AG08395 (cell line): ENCODE measurements around the gene ZBTB45.
A peak's percentile ranks its signal among the peaks of the same experiment; 100 is the strongest.
"Not testable (repeated sequence)": the region's sequence is repeated elsewhere in the genome, so short reads cannot be mapped to it uniquely, and the experiment has no call there.

Experiments
- DNase-seq: peaks from one replicate; pipeline ENCODE4 v3.0.0; 2012; ENCODE audit warnings: mixed read lengths, low spot score

The ZBTB45 gene

DNA sequence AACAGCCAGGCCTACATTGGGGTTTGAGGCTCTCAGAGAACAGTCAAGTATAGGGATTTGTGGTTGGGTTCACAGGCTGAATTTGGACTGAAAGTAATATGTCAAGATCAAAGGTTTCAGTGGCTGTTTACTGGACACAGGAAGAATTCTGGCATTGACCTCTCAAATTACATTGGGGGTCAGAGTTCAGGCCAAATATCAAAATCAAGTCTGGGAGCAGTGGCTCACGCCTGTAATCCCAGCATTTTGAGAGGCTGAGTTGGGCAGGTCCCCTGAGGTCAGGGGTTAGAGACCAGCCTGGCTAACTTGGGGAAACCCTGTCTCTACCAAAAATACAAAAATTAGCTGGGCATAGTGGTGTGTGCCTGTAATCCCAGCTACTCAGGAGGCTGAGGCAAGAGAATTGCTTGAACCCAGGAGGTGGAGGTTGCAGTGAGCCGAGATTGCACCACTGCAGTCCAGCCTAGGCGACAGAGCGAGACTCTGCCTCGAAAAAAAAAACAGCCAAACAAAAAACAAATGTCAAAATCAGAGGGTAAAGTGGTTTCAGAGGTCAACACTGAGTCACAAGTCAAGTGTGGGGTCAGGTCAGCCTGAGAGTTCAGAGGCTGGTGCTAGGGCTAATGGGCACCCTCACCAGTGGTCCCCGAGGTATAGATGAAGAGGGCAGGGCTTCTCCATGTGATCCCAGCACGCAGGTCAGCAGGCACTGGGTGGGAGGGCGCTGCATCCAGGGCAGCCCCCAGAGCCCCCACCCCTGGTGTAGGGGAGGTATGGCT is 9.3 kb downstream of the ZBTB45 start:
- no peak for DNase-seq

DNA sequence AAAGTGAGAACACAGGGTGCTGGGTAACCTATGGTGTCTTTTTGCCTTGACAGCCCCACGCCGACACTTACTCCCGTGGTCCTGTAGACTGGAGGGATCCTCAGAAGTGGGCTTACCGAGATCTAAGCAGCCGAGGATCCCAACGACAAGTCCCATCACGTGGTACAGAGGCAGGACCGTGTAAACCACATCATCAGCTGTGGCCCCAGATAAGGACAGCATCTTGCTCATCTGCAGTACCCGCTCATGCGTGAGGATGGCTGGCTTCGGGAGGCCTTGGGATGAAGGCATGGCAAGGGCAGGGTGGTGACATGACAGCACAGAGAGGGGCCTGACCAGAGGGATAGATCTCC is 9.9 kb downstream of the ZBTB45 start:
- DNase-seq: no peak

DNA sequence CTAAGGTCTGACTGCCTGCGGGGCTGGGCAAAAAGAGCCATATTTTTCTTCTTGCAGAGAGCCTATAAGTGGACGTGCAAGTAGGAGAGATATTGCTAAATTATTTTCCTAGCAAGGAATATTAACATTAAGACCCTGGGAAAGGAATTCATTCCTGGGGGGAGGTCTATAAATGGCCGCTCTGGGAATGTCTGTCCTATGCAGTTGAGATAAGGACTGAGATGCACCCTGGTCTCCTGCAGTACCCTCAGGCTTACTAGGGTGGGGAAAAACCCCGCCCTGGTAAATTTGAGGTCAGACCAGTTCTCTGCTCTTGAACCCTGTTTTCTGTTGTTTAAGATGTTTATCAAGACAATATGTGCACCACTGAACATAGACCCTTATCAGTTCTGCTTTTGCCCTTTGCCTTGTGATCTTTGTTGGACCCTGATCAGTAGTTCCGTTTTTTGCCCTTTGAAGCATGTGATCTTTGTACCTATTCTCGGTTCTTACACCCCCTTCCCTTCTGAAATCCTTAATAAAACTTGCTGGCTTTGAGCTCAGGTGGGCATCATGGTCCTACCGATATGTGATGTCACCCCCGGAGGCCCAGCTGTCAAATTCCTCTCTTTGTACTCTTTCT is 11.9 kb downstream of the ZBTB45 start:
- not testable (repeated sequence) for DNase-seq

DNA sequence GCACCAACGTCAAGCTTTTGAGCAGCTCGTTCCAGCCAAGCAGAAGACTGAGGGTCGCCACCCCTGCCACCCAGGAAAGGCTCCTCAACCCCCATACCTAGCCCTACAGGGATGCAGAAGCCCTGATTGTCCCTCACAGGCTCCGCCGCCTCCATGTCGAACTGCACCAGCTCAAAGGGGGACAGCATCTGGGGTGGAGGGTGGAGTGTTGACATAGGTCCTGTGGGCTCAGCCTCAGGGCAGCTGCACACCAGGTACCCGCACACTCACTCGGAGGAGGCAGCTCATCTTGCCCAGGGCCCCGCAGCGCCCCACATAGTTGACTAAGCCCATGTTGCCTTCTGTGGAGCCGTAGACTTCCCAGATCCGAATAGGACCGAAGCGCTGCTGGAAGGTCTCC is 19.4 kb downstream of the ZBTB45 start:
- no peak for DNase-seq

DNA sequence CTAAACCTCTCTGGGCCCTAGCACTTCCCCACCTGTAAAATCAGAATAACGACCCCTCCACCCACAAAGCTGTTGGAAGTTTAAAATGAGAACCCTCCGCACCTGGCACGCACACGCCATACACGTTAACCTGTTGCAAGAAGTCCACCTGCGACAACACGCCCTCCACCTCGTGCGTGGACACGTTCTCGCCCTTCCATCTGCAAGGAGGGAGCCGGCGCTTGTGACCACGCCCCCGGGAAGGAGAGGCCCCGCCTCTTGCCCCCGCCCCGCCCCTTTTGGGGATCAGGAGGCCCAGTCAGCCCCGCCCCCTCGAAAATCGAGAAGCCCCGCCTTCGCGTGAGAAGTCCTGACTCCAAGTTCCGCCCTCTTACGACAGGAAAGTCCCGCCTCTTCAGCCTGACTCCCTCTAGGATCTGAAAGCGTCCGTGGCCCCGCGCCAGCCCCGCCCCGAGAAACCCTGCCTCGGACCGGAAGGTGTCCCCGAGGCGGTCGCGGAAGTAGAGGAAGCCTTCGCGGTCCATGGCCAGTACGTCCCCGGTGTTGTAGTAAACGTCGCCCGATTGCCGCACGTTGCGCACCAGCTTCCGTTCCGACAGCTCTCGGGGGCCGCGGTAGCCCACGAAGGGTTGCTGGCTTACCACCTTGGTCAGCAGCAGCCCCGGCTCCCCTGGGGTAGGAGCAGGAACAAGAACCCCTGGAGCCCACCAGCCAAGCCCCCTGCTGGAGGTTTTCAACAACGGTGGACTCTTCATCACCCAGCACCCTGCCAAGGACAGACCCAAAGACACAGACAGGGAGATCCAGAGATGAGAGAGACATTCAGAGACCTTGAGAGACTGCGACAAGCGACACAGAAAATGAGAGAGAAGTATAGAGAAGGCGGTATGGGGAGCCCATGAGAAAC is 20.3 kb downstream of the ZBTB45 start:
- DNase-seq: peak; percentile 100

DNA sequence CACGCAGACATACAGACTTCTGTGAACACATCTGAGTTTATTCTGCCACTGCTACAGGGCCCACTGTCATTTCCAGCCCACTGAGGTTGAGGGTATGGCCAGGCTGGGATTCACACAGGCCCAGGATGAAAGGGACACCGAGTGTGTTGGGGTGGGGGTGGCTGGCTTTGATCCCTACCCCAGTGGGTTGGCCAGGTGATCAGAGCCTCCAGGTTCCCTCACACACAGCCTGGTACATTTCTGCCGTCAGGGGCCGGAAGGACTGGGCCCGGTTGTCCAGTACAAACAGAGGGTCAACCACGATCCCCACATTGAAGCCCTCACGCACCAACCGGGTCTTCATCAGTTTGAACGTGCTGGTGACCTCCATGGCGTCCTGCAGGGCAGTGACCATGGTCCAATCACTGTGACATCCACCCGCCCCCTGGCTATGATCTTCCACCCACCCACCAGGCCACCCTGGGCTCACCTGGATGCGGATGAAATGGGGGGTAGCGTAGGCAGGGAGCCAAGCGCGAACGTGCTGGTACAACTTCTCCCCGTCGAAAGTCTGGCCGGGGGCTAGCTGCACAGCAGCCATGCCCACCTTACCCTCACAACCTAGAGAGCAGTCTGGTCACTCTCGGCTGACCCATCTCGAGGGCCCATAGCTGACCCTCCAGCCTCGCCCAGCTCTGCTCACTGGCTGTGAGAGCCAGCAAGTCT is 21.1 kb downstream of the ZBTB45 start:
- DNase-seq: no peak

DNA sequence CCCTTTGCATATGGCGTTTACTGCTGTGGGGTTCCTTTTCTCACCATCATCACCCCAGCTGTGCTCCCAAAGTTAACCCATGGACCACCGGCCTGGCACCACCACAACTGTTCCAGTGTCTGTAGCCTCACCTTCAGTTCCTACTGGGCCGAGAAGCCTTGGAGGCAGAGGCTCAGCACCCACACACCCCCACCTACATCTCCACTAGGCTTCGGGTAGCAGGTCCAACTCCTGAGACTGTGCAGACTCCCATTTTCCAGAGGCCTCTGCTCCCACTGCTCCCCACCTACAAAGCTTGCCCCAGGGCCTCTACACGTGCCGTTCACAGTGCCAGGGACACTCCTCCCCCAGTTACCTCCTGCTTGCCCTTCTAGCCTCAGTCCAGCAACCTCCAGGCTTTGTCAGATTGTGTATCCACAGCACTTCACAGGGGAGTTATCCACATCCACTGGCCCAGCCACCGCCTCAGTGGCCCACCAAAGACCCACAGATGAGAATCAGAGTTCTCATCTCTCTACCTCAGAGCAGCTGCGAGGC is 21.9 kb downstream of the ZBTB45 start:
- no peak for DNase-seq

DNA sequence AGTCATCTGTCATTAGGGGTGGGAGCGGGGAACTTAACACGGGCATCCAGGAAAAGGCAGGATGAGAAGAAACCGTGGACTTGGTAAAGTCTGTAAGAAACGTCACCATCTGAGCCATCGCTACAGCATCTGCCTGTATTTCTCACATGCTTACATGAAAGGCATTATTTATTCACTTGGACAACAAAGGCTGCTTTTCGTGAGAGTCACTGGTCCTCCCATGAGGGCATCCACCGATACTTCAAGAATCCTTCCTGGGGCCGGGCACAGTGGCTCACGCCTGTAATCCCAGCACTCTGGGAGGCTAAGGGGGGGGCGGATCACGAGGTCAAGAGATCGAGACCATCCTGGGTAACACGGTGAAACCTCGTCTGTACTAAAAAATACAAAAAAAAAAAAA is 27.3 kb downstream of the ZBTB45 start:
- DNase-seq: no peak

DNA sequence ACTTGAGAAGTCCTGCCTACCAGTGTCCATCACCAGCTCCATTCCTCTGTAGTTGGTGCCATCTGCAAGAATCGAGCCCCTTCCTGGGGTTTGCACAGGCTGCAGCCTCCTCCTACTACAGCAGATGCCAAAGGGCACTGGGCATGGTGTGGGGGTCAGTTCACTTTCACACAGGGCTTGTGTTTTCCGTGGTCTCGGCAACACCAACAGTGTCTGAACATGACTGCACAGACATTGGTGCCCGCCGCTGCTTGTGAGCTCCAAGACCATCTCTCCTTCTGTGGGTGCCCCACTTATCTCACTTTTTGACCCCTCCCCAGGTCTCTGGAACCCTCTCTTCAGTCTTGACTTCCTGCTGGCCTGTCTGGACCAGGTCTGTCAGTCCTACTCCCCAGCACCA is 28.2 kb downstream of the ZBTB45 start:
- DNase-seq: no peak

DNA sequence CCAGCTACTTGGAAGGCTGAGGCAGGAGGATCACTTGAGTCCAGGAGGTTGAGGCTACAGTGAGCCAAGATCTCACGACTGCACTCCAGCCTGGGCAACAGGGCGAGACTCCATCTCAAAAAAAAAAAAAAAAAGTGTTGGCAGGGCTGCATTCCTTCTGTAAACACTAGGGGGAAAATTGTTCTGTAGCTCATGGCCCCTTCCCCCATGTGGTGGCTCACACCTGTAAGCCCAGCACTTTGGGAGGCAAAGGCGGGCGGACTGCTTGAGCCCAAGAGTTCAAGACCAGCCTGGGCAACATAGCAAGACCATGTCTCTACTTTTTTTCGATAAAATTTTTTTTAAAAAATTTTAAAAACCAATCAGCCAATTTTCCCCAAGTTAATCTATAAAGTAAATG is 35.3 kb downstream of the ZBTB45 start:
- DNase-seq: not testable (repeated sequence)

DNA sequence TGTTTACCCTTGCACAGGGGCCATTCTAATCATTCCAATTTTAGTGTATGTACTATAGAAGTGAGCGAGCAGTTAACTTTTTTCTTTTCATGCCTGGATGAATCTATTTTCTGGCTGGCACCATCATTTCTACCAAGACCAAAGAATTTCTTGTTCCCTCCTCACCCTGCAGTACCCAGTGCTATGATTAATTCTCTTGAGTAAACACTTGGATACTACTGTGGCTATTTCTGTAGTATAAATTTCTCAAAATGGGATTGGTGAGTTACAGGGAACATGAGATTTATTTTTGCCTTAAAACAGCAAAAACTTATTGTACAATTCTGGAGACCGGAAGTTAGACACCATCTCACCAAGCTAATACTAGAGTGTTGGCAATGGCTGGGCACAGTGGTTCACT is 35.8 kb downstream of the ZBTB45 start:
- no peak for DNase-seq

DNA sequence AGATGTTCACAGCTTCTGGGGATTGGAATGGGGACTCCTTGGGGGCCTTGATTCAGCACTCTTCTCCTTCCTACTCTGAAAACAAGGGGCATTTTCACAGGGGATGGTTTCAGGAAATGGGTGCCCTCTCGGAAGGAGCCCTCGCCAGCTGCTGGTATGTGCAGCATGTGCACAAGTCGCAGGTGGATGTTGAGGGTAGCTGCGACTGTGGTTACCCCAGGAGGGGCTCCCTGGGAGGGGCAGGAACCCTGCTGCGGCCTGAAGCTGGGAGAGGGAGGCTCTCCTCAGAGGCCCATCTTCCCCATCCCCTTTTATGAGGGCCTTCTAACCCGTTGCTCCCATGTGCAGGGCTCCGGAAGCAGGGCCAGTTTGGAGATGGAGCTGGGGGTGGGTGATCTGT is 37.2 kb downstream of the ZBTB45 start:
- DNase-seq: no peak

DNA sequence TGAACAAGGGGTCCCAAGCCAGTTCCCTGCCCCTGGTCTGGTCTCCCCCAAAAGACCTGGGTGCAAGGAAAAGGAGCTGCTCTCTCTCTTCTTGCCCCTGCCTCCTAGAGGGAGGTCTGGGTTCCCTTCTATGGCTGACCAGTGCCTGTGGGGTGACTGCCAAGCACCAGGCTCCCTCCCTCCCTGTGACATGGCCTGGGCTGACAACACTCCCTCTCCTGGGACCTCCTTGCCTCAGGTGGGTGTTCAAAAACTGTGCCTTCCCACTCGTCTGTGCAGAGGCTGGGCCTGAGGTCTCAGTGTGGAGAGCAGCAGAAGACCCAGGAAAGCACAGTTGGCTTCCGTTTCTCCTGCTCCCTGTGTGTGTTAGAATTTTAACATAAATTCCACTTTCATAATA is 38.8 kb downstream of the ZBTB45 start:
- no peak for DNase-seq

DNA sequence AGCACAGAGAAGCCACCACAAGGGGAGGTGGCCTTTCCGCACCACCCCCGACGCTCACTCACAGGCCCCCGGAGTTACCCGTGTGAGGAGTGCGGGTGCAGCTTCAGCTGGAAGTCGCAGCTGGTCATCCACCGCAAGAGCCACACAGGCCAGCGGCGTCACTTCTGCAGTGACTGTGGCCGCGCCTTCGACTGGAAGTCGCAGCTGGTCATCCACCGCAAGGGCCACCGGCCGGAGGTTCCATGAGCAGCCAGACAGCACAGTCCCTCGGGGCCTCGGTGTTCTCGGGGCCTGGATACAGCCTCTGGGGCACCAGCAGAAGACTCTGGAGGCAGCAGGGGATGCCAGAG is 39.2 kb downstream of the ZBTB45 start:
- DNase-seq: no peak

DNA sequence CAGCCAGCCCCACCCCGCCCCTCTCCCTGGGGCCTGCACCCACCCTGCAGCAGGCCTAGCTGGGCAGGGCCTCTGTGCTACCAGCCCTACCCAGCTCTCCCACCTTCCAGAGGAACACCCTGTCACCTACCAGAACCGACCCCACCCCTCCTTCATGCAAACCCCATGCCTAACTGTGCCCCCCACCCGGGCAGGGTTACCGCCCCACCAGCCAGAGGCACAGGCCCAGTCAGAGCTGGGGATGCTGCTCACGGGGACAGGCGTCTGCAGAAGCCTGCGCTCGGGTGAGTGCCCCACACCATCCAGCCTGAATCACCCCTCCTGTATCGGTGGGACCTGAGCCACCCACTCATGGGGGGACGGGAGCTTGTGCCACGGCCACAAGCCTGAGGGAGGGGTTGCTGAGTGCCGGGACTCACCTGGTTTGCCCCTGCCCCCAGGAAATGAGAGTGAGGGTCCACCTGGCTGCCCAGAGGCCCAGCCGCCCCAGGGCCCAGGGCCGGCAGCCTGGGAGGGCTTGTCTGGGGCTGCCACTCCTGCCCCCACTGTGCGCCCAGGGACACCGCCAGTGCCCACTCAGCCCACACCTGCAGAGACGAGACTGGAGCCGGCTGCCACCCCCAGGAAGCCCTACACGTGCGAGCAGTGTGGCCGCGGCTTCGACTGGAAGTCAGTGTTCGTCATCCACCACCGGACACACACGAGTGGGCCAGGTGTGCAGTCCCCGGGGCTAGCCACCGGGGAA is 39.7 kb downstream of the ZBTB45 start:
- DNase-seq: no peak

DNA sequence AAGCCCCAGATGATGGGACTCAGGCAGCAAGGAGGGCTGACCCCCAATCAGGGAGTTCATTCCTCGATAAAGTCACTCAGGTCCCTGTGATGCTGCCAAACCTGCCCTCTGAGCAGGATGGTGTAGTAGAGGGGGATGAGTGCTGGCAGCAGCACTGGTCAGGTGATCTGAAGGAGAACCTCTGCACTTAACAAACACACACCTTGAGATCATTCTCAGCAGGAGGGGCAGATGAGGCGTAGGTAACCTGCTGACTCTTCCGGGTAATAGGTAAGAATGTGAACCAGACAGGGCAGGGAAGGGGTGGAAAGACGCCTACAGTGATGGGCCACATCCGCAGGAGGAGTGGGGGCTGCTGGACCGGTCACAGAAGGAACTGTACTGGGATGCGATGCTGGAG is 40.3 kb downstream of the ZBTB45 start:
- DNase-seq: no peak

DNA sequence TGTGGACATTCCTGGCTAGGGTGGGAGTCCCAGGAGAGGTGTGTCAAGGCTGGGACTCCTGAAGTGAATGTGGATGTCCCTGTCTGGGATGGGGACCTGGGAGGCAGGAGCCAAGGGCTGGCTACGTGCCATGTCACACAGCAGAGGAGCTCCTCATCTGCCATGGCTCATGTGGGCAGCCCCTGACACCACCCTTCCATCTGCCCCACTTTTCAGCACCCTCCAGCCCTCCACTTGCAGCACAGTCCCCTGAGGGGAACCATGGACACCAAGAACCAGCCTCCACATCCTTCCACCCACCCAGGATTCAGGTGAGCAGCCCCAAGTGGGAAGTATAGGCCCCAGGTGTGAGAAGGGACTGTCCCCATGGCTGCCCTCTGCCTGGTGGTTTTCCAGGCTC is 41.7 kb downstream of the ZBTB45 start:
- DNase-seq: no peak

DNA sequence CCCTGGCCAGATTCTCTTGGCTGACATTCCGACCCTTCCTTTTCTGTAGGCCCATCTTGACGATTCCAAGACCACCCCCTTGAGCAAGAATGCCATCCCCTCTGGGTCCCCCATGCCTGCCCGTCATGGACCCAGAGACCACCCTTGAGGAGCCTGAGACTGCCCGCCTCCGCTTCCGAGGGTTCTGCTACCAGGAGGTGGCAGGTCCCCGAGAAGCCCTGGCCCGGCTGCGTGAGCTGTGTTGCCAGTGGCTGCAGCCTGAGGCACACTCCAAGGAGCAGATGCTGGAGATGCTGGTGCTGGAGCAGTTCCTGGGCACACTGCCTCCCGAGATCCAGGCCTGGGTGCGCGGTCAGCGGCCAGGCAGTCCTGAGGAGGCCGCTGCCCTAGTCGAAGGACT is 42.5 kb downstream of the ZBTB45 start:
- no peak for DNase-seq

DNA sequence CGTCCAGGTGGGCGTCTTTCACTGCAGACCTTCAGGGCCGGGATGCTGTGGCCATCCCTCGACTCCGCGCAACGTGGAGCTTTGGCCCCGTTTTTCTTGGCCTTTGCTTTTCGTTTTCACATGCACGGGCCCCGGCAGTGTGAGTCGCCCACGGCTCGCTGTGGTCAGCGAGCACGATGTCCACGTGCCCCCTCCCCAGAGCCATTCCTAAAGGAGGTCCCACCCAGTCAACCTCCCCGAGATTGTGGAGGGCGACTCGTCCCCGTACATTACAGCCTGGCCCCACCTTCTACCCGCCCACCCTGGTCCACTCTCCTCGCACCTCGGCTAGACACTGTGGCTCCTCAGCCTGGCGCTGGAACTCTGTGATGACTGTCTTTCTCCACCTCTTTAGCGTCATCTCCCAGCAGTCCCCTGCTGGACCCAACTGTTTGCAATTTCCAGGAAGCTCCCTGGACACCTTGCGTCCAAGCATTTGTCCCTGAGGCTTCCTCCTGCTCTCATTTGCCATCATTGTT is 43.1 kb downstream of the ZBTB45 start:
- peak; percentile 45 for DNase-seq

DNA sequence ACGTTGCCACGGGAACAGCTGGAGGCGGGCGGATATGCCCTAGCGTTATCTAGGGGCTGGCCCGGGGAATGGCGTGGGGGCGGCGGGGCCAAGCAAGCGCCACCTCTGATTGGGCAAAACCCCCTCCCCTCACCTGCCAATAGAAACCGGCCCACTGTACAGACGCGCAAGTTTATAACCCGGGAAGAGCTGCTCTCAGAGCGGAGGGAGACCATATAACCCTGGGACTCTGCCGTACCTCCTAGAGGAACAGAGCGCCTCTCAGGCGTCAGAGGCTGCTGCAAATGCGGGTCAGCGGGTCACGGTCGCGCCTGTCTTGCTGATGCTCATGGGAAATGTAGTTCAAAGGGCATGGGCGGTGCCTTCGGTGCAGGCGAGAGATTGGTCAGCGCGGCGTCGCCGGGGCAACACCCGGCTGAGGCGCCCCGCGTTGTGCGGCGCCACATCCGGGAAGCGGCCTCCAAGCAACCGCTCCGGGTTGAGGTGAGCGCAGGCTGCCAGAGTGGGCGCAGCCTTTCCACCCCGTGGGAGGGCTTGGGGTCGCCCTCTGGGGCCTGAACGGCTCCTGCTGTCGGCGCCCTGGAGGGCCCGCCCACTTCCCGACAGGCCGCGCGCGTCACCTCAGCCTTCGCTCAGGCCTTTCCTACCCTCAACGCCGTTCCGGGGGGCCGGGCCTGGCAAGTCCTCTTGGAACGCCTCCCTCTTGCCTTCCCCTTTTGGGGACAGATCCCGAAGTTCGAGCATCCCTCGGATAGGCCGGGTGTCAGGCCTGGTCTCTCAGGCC is 43.7 kb downstream of the ZBTB45 start, which contains the start of gene ZNF446:
ZNF446 (plus strand) TSS at position 639 of the 784 bp plus-strand sequence. CDS start 867 bp downstream, outside the sequence.
- DNase-seq: peak; percentile 96
